GM18868 (cell line): ENCODE measurements around the gene FMO4.
"Not testable (repeated sequence)": the region's sequence is repeated elsewhere in the genome, so short reads cannot be mapped to it uniquely, and the experiment has no call there.

Experiments
- ATAC-seq: cut with Tn5 transposase; IDR thresholded peaks from one replicate; pipeline ENCODE4 v1.9.1; 2021; ENCODE audit warnings: mild to moderate bottlenecking, moderate library complexity; ENCODE audit not compliant: unreplicated experiment

Gene FMO4

GRCh38 chr1:171381866-171382210 lies 67.9 kb downstream of the FMO4 start:
- no peak for ATAC-seq

DNA sequence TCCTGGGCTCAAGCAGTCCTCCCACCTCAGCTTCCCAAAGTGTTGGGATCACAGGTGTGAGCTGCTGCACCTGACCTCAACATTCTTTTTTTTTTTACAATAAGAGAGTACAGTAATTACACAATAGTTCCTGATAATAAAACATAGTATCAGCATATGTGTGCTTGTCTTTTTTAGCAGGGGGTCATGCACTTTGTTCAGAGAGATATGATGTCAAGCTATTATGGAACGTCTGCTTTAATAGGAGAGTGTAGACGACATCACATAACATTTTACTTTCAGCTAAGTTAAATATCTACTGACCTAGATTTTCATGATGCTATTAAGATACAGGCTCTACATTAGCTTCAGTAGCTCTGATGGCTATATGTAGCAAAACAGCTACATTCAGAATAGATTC lies 70.5 kb downstream of the FMO4 start:
- ATAC-seq = no peak

- no peak for ATAC-seq
Measured at GRCh38 chr1:171389171-171389570, 75.2 kb downstream of the FMO4 start.

DNA sequence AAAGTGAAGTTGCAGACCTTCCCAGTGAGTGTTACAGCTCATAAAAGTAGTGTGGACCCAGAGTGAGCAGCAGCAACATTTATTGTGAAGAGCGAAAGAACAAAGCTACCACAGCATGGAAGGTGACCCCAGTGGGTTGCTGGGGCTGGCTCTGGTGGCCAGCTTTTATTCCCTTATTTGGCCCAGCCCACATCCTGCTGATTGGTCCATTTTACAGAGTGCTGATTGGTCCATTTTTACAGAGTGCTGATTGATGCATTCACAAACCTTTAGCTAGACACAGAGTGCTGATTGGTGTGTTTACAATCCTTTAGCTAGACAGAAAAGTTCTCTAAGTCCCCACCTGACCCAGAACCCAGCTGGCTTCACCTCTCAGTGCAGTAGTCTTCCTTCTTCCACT lies 76.8 kb downstream of the FMO4 start:
- not testable (repeated sequence) for ATAC-seq
